ENCODE measurements around the gene USH1G.

GRCh38 chr17:74952431-74953133 is 29.5 kb upstream of the USH1G start:
- TF ChIP-seq CTCF (IDR thresholded peaks at IDR 0.05; ENCODE audit: poor library complexity, severe bottlenecking) (no peak), POLR2AphosphoS5 (IDR thresholded peaks at IDR 0.05) (no peak), EZH2 (IDR thresholded peaks at IDR 0.05; ENCODE audit: borderline replicate concordance, insufficient read depth, low read length, poor library complexity, severe bottlenecking) (no peak), EP300 (conservative IDR thresholded peaks at IDR 0.05; ENCODE audit: poor library complexity, severe bottlenecking) (no peak), MXI1 (conservative IDR thresholded peaks at IDR 0.05; ENCODE audit: poor library complexity, severe bottlenecking) (no peak), TAF1 (IDR thresholded peaks at IDR 0.05; ENCODE audit: low read depth) (no peak)

All from neural cell (in vitro differentiated cells).